ENCODE data around the gene TMPRSS12.
"Not testable (repeated sequence)": the region's sequence is repeated elsewhere in the genome, so short reads cannot be mapped to it uniquely, and the experiment has no call there.

TMPRSS12 gene

GRCh38 chr12:50912361-50912760 is 69.6 kb downstream of the TMPRSS12 start:
- H3K36me3 ChIP-seq (ENCODE audit: control insufficient read depth in 2 of 2, insufficient read depth in 2 of 2, low read length in 2 of 2); H3K27ac ChIP-seq (ENCODE audit: low read length); H3K27me3 ChIP-seq (ENCODE audit: control insufficient read depth in 1 of 2, insufficient read depth in 2 of 2, low read length in 2 of 2); H3K9ac ChIP-seq (ENCODE audit: low read length in 2 of 2); H3K4me3 ChIP-seq (ENCODE audit: low read length in 2 of 2); H3K4me1 ChIP-seq (ENCODE audit: control insufficient read depth, insufficient read depth, low read length): not testable (repeated sequence)
- H3K9me3 ChIP-seq (ENCODE audit: control insufficient read depth in 2 of 2, low read length in 2 of 2): peaks cover 9 to 20% of the 10 kb centered on the region in 2 donors

- no peak overlapping the region for H3K4me3 ChIP-seq (ENCODE audit: low read length in 2 of 2)
- H3K27me3 ChIP-seq (ENCODE audit: control insufficient read depth in 1 of 2, insufficient read depth in 2 of 2, low read length in 2 of 2): no peaks in the 10 kb centered on the region
- peaks cover 9 to 20% of the 10 kb centered on the region in 2 donors for H3K9me3 ChIP-seq (ENCODE audit: control insufficient read depth in 2 of 2, low read length in 2 of 2)
- no peak overlapping the region for H3K27ac ChIP-seq (ENCODE audit: low read length)
- H3K9ac ChIP-seq (ENCODE audit: low read length in 2 of 2): no peak overlapping the region
- no peaks in the 10 kb centered on the region for H3K4me1 ChIP-seq (ENCODE audit: control insufficient read depth, insufficient read depth, low read length)
- H3K36me3 ChIP-seq (ENCODE audit: control insufficient read depth in 2 of 2, insufficient read depth in 2 of 2, low read length in 2 of 2): no peaks in the 10 kb centered on the region
These were observed 70.5 kb downstream of the TMPRSS12 start for GRCh38 chr12:50913224-50913623.

GRCh38 chr12:50914872-50915484 is 72.3 kb downstream of the TMPRSS12 start:
- peaks cover 9 to 20% of the 10 kb centered on the region in 2 donors for H3K9me3 ChIP-seq (ENCODE audit: control insufficient read depth in 2 of 2, low read length in 2 of 2)
- no peaks in the 10 kb centered on the region for H3K36me3 ChIP-seq (ENCODE audit: control insufficient read depth in 2 of 2, insufficient read depth in 2 of 2, low read length in 2 of 2)
- H3K4me1 ChIP-seq (ENCODE audit: control insufficient read depth, insufficient read depth, low read length): no peaks in the 10 kb centered on the region
- H3K27ac ChIP-seq (ENCODE audit: low read length): no peak overlapping the region
- H3K9ac ChIP-seq (ENCODE audit: low read length in 2 of 2): no peak overlapping the region
- H3K4me3 ChIP-seq (ENCODE audit: low read length in 2 of 2): no peak overlapping the region
- no peaks in the 10 kb centered on the region for H3K27me3 ChIP-seq (ENCODE audit: control insufficient read depth in 1 of 2, insufficient read depth in 2 of 2, low read length in 2 of 2)

- no peaks in the 10 kb centered on the region for H3K36me3 ChIP-seq (ENCODE audit: control insufficient read depth in 2 of 2, insufficient read depth in 2 of 2, low read length in 2 of 2)
- H3K27me3 ChIP-seq (ENCODE audit: control insufficient read depth in 1 of 2, insufficient read depth in 2 of 2, low read length in 2 of 2): no peaks in the 10 kb centered on the region
- H3K4me3 ChIP-seq (ENCODE audit: low read length in 2 of 2): no peak overlapping the region
- H3K4me1 ChIP-seq (ENCODE audit: control insufficient read depth, insufficient read depth, low read length): no peaks in the 10 kb centered on the region
- no peak overlapping the region for H3K9ac ChIP-seq (ENCODE audit: low read length in 2 of 2)
- H3K27ac ChIP-seq (ENCODE audit: low read length): no peak overlapping the region
- peaks cover 9 to 20% of the 10 kb centered on the region in 2 donors for H3K9me3 ChIP-seq (ENCODE audit: control insufficient read depth in 2 of 2, low read length in 2 of 2)
These were observed 73.6 kb downstream of the TMPRSS12 start for GRCh38 chr12:50916292-50916691.

- no peak overlapping the region for H3K27ac ChIP-seq (ENCODE audit: low read length)
- H3K27me3 ChIP-seq (ENCODE audit: control insufficient read depth in 1 of 2, insufficient read depth in 2 of 2, low read length in 2 of 2): no peaks in the 10 kb centered on the region
- no peak overlapping the region for H3K9ac ChIP-seq (ENCODE audit: low read length in 2 of 2)
- peaks cover 9% of the 10 kb centered on the region for H3K4me1 ChIP-seq (ENCODE audit: control insufficient read depth, insufficient read depth, low read length)
- H3K36me3 ChIP-seq (ENCODE audit: control insufficient read depth in 2 of 2, insufficient read depth in 2 of 2, low read length in 2 of 2): no peaks in the 10 kb centered on the region
- peaks cover 7 to 10% of the 10 kb centered on the region in 2 donors for H3K9me3 ChIP-seq (ENCODE audit: control insufficient read depth in 2 of 2, low read length in 2 of 2)
- no peak overlapping the region for H3K4me3 ChIP-seq (ENCODE audit: low read length in 2 of 2)
These were observed 76.0 kb downstream of the TMPRSS12 start for GRCh38 chr12:50918584-50919316.

- Histone ChIP-seq H3K4me1 (ENCODE audit: control insufficient read depth, insufficient read depth, low read length) (peaks cover 11% of the 10 kb centered on the region), H3K9ac (ENCODE audit: low read length in 2 of 2) (peak overlapping the region in 1 of 2 donors; percentile 49), H3K4me3 (ENCODE audit: low read length in 2 of 2) (peak overlapping the region in 1 of 2 donors; percentile 97), H3K27ac (ENCODE audit: low read length) (peak overlapping the region; percentile 79), H3K9me3 (ENCODE audit: control insufficient read depth in 2 of 2, low read length in 2 of 2) (no peaks in the 10 kb centered on the region), H3K27me3 (ENCODE audit: control insufficient read depth in 1 of 2, insufficient read depth in 2 of 2, low read length in 2 of 2) (no peaks in the 10 kb centered on the region), H3K36me3 (ENCODE audit: control insufficient read depth in 2 of 2, insufficient read depth in 2 of 2, low read length in 2 of 2) (no peaks in the 10 kb centered on the region)
These were observed 80.1 kb downstream of the TMPRSS12 start for GRCh38 chr12:50922820-50923219.

- H3K27me3 ChIP-seq (ENCODE audit: control insufficient read depth in 1 of 2, insufficient read depth in 2 of 2, low read length in 2 of 2): no peaks in the 10 kb centered on the region
- peaks cover 17% of the 10 kb centered on the region for H3K4me1 ChIP-seq (ENCODE audit: control insufficient read depth, insufficient read depth, low read length)
These were observed 80.8 kb downstream of the TMPRSS12 start for GRCh38 chr12:50923361-50924130.

GRCh38 chr12:50924131-50924438 is 81.4 kb downstream of the TMPRSS12 start:
- peak overlapping the region; percentile 79 for H3K27ac ChIP-seq (ENCODE audit: low read length)
- peak overlapping the region; percentile 52 to 97 for H3K4me3 ChIP-seq (ENCODE audit: low read length in 2 of 2)
- peaks cover 0 to 3% of the 10 kb centered on the region in 2 donors for H3K36me3 ChIP-seq (ENCODE audit: control insufficient read depth in 2 of 2, insufficient read depth in 2 of 2, low read length in 2 of 2)
- H3K27me3 ChIP-seq (ENCODE audit: control insufficient read depth in 1 of 2, insufficient read depth in 2 of 2, low read length in 2 of 2): no peaks in the 10 kb centered on the region
- peaks cover 22% of the 10 kb centered on the region for H3K4me1 ChIP-seq (ENCODE audit: control insufficient read depth, insufficient read depth, low read length)
- H3K9ac ChIP-seq (ENCODE audit: low read length in 2 of 2): peak overlapping the region; percentile 51 to 58
- H3K9me3 ChIP-seq (ENCODE audit: control insufficient read depth in 2 of 2, low read length in 2 of 2): no peaks in the 10 kb centered on the region

More at GRCh38 chr12:50923361-50924130, 80.8 kb downstream of the TMPRSS12 start:
- Histone ChIP-seq H3K9ac (ENCODE audit: low read length in 2 of 2) (peak overlapping the region; percentile 51 to 58), H3K36me3 (ENCODE audit: control insufficient read depth in 2 of 2, insufficient read depth in 2 of 2, low read length in 2 of 2) (no peaks in the 10 kb centered on the region), H3K4me3 (ENCODE audit: low read length in 2 of 2) (peak overlapping the region; percentile 52 to 97), H3K9me3 (ENCODE audit: control insufficient read depth in 2 of 2, low read length in 2 of 2) (no peaks in the 10 kb centered on the region), H3K27ac (ENCODE audit: low read length) (peak overlapping the region; percentile 79)

- Histone ChIP-seq H3K9me3 (ENCODE audit: control insufficient read depth in 2 of 2, low read length in 2 of 2) (no peaks in the 10 kb centered on the region), H3K4me1 (ENCODE audit: control insufficient read depth, insufficient read depth, low read length) (peaks cover 22% of the 10 kb centered on the region), H3K27ac (ENCODE audit: low read length) (peak overlapping the region; percentile 79), H3K4me3 (ENCODE audit: low read length in 2 of 2) (peak overlapping the region; percentile 89 to 97), H3K27me3 (ENCODE audit: control insufficient read depth in 1 of 2, insufficient read depth in 2 of 2, low read length in 2 of 2) (no peaks in the 10 kb centered on the region), H3K36me3 (ENCODE audit: control insufficient read depth in 2 of 2, insufficient read depth in 2 of 2, low read length in 2 of 2) (peaks cover 0 to 3% of the 10 kb centered on the region in 2 donors), H3K9ac (ENCODE audit: low read length in 2 of 2) (peak overlapping the region; percentile 72 to 78)
These were observed 82.0 kb downstream of the TMPRSS12 start for GRCh38 chr12:50924439-50925341.

- no peaks in the 10 kb centered on the region for H3K9me3 ChIP-seq (ENCODE audit: control insufficient read depth in 2 of 2, low read length in 2 of 2)
- H3K27me3 ChIP-seq (ENCODE audit: control insufficient read depth in 1 of 2, insufficient read depth in 2 of 2, low read length in 2 of 2): no peaks in the 10 kb centered on the region
- peak overlapping the region; percentile 79 for H3K27ac ChIP-seq (ENCODE audit: low read length)
- H3K4me1 ChIP-seq (ENCODE audit: control insufficient read depth, insufficient read depth, low read length): peaks cover 22% of the 10 kb centered on the region
- H3K36me3 ChIP-seq (ENCODE audit: control insufficient read depth in 2 of 2, insufficient read depth in 2 of 2, low read length in 2 of 2): peaks cover 0 to 6% of the 10 kb centered on the region in 2 donors
- H3K4me3 ChIP-seq (ENCODE audit: low read length in 2 of 2): peak overlapping the region; percentile 89 to 97
- peak overlapping the region; percentile 72 to 78 for H3K9ac ChIP-seq (ENCODE audit: low read length in 2 of 2)
These were observed 82.6 kb downstream of the TMPRSS12 start for GRCh38 chr12:50925342-50925651.
